H9 (cell line): Measurements from ENCODE around the gene BIVM. TPM values are rescaled to one million over a fixed set of nuclear protein-coding genes. Genes with fewer than 3 reads are reported as not detected.

Experiments
- DNase-seq: peaks from one replicate; pipeline ENCODE4 v3.0.0-alpha.2; 2017
- H2AFZ ChIP-seq: one replicate; pipeline ENCODE4 v1.6.1; 2013; ENCODE audit warnings: mild to moderate bottlenecking, low read length, control low read depth, moderate library complexity
- H2AK5ac ChIP-seq: 2 replicates; pipeline ENCODE4 v1.6.1; 2013; ENCODE audit warnings: low read length, control low read depth, mixed read lengths; ENCODE audit not compliant: insufficient read length
- H2BK120ac ChIP-seq: one replicate; pipeline ENCODE4 v1.6.1; 2013; ENCODE audit warnings: low read depth, mild to moderate bottlenecking, low read length, control low read depth, inconsistent platforms; ENCODE audit not compliant: poor library complexity, severe bottlenecking
- H2BK12ac ChIP-seq: 2 replicates; pipeline ENCODE4 v1.6.1; 2013; ENCODE audit warnings: low read length, control low read depth, mixed read lengths, low read depth; ENCODE audit not compliant: insufficient read length
- H2BK15ac ChIP-seq: 2 replicates; pipeline ENCODE4 v1.6.1; 2013; ENCODE audit warnings: low read depth, low read length, control low read depth
- H2BK20ac ChIP-seq: one replicate; pipeline ENCODE4 v1.6.1; 2013; ENCODE audit warnings: low read depth, mild to moderate bottlenecking, low read length, control low read depth, inconsistent platforms; ENCODE audit not compliant: poor library complexity, severe bottlenecking
- H2BK5ac ChIP-seq: 2 replicates; pipeline ENCODE4 v1.6.1; 2013; ENCODE audit warnings: low read length, control low read depth, mixed read lengths; ENCODE audit not compliant: insufficient read length
- H3K14ac ChIP-seq: 2 replicates; pipeline ENCODE4 v1.6.1; 2013; ENCODE audit warnings: low read length, control low read depth; ENCODE audit not compliant: insufficient read depth
- H3K18ac ChIP-seq: 2 replicates; pipeline ENCODE4 v1.6.1; 2013; ENCODE audit warnings: low read depth, mild to moderate bottlenecking, mixed read lengths, low read length, control low read depth; ENCODE audit not compliant: insufficient read length
- H3K23ac ChIP-seq: 2 replicates; pipeline ENCODE4 v1.6.1; 2013; ENCODE audit warnings: low read length, control low read depth, mixed read lengths, low read depth; ENCODE audit not compliant: insufficient read length
- H3K23me2 ChIP-seq: 2 replicates; pipeline ENCODE4 v1.6.1; 2013; ENCODE audit warnings: low read depth, mild to moderate bottlenecking, mixed read lengths, low read length, control low read depth; ENCODE audit not compliant: insufficient read length, poor library complexity, severe bottlenecking
- H3K27ac ChIP-seq: 2 replicates; pipeline ENCODE4 v1.5.1; 2013; ENCODE audit warnings: low read length, control low read depth, mixed read lengths, low read depth; ENCODE audit not compliant: insufficient read length
- H3K27me3 ChIP-seq: 2 replicates; pipeline ENCODE4 v1.6.1; 2013; ENCODE audit warnings: low read length, control low read depth, inconsistent platforms; ENCODE audit not compliant: insufficient read depth
- H3K4ac ChIP-seq: 2 replicates; pipeline ENCODE4 v1.6.1; 2013; ENCODE audit warnings: low read depth, mild to moderate bottlenecking, control low read depth, inconsistent platforms, low read length, moderate library complexity
- H3K4me1 ChIP-seq: 2 replicates; pipeline ENCODE4 v1.6.1; 2013; ENCODE audit warnings: low read length, control low read depth, inconsistent platforms; ENCODE audit not compliant: insufficient read depth
- H3K4me2 ChIP-seq: 2 replicates; pipeline ENCODE4 v1.6.1; 2013; ENCODE audit warnings: low read length, control low read depth, mixed read lengths; ENCODE audit not compliant: insufficient read length, insufficient read depth
- H3K56ac ChIP-seq: 2 replicates; pipeline ENCODE4 v1.6.1; 2013; ENCODE audit warnings: low read depth, mild to moderate bottlenecking, mixed read lengths, low read length, control low read depth; ENCODE audit not compliant: insufficient read length
- H3K79me1 ChIP-seq: 2 replicates; pipeline ENCODE4 v1.6.1; 2013; ENCODE audit warnings: low read depth, mild to moderate bottlenecking, moderate library complexity, low read length, control low read depth, inconsistent platforms; ENCODE audit not compliant: insufficient read depth, poor library complexity, severe bottlenecking
- H3K79me2 ChIP-seq: 2 replicates; pipeline ENCODE4 v1.6.1; 2013; ENCODE audit warnings: low read length, control low read depth, inconsistent platforms; ENCODE audit not compliant: insufficient read depth
- H3K9ac ChIP-seq: 2 replicates; pipeline ENCODE4 v1.6.1; 2013; ENCODE audit warnings: low read length, control low read depth, mixed read lengths; ENCODE audit not compliant: insufficient read length; ENCODE audit errors: extremely low read depth
- H3K9me3 ChIP-seq: one replicate; pipeline ENCODE4 v1.6.1; 2013; ENCODE audit warnings: low read depth, low read length, inconsistent platforms; ENCODE audit not compliant: control insufficient read depth
- H3T11ph ChIP-seq: one replicate; pipeline ENCODE4 v1.6.1; 2013; ENCODE audit warnings: mild to moderate bottlenecking, low read length, control low read depth, inconsistent platforms
- H4K20me1 ChIP-seq: one replicate; pipeline ENCODE4 v1.6.1; 2013; ENCODE audit not compliant: control insufficient read depth, insufficient read length, insufficient read depth
- H4K5ac ChIP-seq: 2 replicates; pipeline ENCODE4 v1.6.1; 2013; ENCODE audit warnings: low read depth, mild to moderate bottlenecking, mixed read lengths, low read length, control low read depth; ENCODE audit not compliant: insufficient read length
- H4K8ac ChIP-seq: replicated peaks from 2 replicates; pipeline ENCODE4 v1.6.1; 2013; ENCODE audit warnings: low read length, control low read depth, mixed read lengths, low read depth; ENCODE audit not compliant: insufficient read length
- H4K91ac ChIP-seq: 2 replicates; pipeline ENCODE4 v1.6.1; 2013; ENCODE audit warnings: low read depth, mild to moderate bottlenecking, moderate library complexity, mixed read lengths, low read length, control low read depth; ENCODE audit not compliant: insufficient read length
- H3K27ac Mint-ChIP-seq, 3 experiments: 2 replicates in 2 of 3; 3 replicates in 1 of 3; pipeline ENCODE4 v1.8.0; 2020 to 2021; ENCODE audit warnings: mixed read lengths in 3 of 3, mild to moderate bottlenecking in 1 of 3, moderate library complexity in 1 of 3
- H3K27me3 Mint-ChIP-seq: 2 replicates; pipeline ENCODE4 v1.8.0; 2021; ENCODE audit warnings: low read depth, mild to moderate bottlenecking, moderate library complexity, mixed read lengths
- H3K36me3 Mint-ChIP-seq, 3 experiments: 2 replicates in 2 of 3; 3 replicates in 1 of 3; pipeline ENCODE4 v1.8.0; 2020 to 2021; ENCODE audit warnings: low read depth in 3 of 3, mixed read lengths in 3 of 3; ENCODE audit not compliant: insufficient read depth in 1 of 3
- H3K4me1 Mint-ChIP-seq, 2 experiments: 2 replicates each; pipeline ENCODE4 v1.8.0; 2020; ENCODE audit warnings: mixed read lengths in 2 of 2
- H3K4me3 Mint-ChIP-seq, 2 experiments: 2 replicates in 1 of 2; 3 replicates in 1 of 2; pipeline ENCODE4 v1.8.0; 2020 to 2021; ENCODE audit warnings: mild to moderate bottlenecking in 2 of 2, mixed read lengths in 2 of 2, moderate library complexity in 1 of 2
- H3K9me3 Mint-ChIP-seq, 2 experiments: 2 replicates in 1 of 2; 3 replicates in 1 of 2; pipeline ENCODE4 v1.8.0; 2020; ENCODE audit warnings: mild to moderate bottlenecking in 2 of 2, mixed read lengths in 2 of 2, moderate library complexity in 1 of 2
- WGBS: extraction: QIAGEN DNeasy Blood & Tissue Kit; methylation state at CpG from one replicate; pipeline ENCODE4 v1.1.7; 2013; ENCODE audit warnings: missing lambda C conversion rate, low lambda C conversion rate, mixed read lengths; ENCODE audit not compliant: insufficient read length; ENCODE audit errors: extremely low coverage; 5-methylcytosine and 5-hydroxymethylcytosine counted together
- total RNA-seq: library from RNA; stranded (reverse); gene quantifications from 2 replicates; pipeline ENCODE4 v1.2.1, GENCODE V29; 2021
- TF ChIP-seq, protein P1 (sequence below): fragments of 200-600 bp; sonication (generic); conservative IDR thresholded peaks from 3 replicates; pipeline ENCODE4 v1.8.0; 2021; ENCODE audit warnings: antibody characterized with exemption, mild to moderate bottlenecking

BIVM gene
- total RNA-seq, 1 experiment from 2014 or later: 9.0 TPM

DNA sequence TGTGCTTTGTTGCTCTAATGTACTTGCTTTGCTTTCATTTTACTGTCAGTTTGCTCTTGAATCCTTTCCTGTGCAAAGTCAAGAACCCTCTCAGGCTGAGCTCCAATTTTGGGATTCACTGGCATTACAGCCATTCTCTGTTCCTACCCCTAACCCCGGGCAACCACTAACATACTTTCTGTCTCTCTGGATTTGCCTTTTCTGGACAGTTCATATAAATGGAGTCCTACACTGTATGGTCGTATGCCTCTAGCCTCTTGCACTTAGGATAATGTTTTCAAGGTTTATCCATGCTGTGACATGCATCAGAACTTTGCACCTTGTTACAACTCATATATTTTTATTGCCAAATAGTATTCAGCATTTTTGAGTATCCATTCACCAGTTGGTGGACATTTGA is 22.6 kb upstream of the BIVM start:
- H3K9me3 Mint-ChIP-seq: peaks cover 5 to 6% of the 10 kb centered on the region in 2 experiments
- no peak for DNase-seq
- Histone ChIP-seq H3K56ac (no peak overlapping the region), H2BK120ac (no peak overlapping the region), H2AK5ac (no peak overlapping the region), H2BK12ac (no peak overlapping the region), H3K4me1 (peaks cover 2% of the 10 kb centered on the region; the same call in 1 of the 2 replicates), H2BK5ac (no peak overlapping the region), H3K4ac (no peak overlapping the region), H4K91ac (no peak overlapping the region), H3K79me1 (no peaks in the 10 kb centered on the region), H3K9me3 (no peaks in the 10 kb centered on the region), H3K9ac (no peak overlapping the region), H2BK20ac (no peak overlapping the region), H3K14ac (no peak overlapping the region), H4K20me1 (no peaks in the 10 kb centered on the region), H3K18ac (no peak overlapping the region), H3K27me3 (no peaks in the 10 kb centered on the region; the same call in 1 of the 2 replicates), H3T11ph (no peak overlapping the region), H3K79me2 (no peaks in the 10 kb centered on the region), H3K4me2 (no peak overlapping the region), H2BK15ac (no peak overlapping the region), H4K5ac (no peak overlapping the region), H3K23ac (no peak overlapping the region), H3K27ac (no peak overlapping the region), H2AFZ (no peak overlapping the region), H4K8ac (no peak overlapping the region), H3K23me2 (peaks cover 5% of the 10 kb centered on the region)
- no peak overlapping the region for H3K27ac Mint-ChIP-seq
- H3K4me1 Mint-ChIP-seq: peaks cover 5 to 14% of the 10 kb centered on the region in 2 experiments; a peak in 3 of 4 replicates
- TF ChIP-seq, protein P1, sequence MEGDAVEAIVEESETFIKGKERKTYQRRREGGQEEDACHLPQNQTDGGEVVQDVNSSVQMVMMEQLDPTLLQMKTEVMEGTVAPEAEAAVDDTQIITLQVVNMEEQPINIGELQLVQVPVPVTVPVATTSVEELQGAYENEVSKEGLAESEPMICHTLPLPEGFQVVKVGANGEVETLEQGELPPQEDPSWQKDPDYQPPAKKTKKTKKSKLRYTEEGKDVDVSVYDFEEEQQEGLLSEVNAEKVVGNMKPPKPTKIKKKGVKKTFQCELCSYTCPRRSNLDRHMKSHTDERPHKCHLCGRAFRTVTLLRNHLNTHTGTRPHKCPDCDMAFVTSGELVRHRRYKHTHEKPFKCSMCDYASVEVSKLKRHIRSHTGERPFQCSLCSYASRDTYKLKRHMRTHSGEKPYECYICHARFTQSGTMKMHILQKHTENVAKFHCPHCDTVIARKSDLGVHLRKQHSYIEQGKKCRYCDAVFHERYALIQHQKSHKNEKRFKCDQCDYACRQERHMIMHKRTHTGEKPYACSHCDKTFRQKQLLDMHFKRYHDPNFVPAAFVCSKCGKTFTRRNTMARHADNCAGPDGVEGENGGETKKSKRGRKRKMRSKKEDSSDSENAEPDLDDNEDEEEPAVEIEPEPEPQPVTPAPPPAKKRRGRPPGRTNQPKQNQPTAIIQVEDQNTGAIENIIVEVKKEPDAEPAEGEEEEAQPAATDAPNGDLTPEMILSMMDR: no peak
- H3K27me3 Mint-ChIP-seq: peaks cover 10% of the 10 kb centered on the region
- no CpG with 5 or more reads among the region's 2 CpGs for WGBS
- peaks cover 7 to 8% (median 7%) of the 10 kb centered on the region in 3 experiments for H3K36me3 Mint-ChIP-seq
- H3K4me3 Mint-ChIP-seq: no peak overlapping the region
